ENCODE data around the gene PLAA. TPM values are rescaled to one million over a fixed set of nuclear protein-coding genes. Genes with fewer than 3 reads are reported as not detected.

The PLAA gene
- total RNA-seq, 1 donor from 2014 or later, result 41.3 TPM

GRCh38 chr9:26940779-26941178 is 6.3 kb downstream of the PLAA start:
- Histone ChIP-seq H4K20me1 (ENCODE audit: insufficient read depth, low read length) (peaks cover 72% of the 10 kb centered on the region), H3K4me2 (ENCODE audit: low read length) (no peak overlapping the region), H3K79me2 (ENCODE audit: insufficient read depth, low read length) (peaks cover 99% of the 10 kb centered on the region), H3K4me1 (ENCODE audit: insufficient read depth, low read length) (peaks cover 4% of the 10 kb centered on the region), H3K9me3 (ENCODE audit: insufficient read depth, low read depth, low read length) (no peaks in the 10 kb centered on the region), H2AFZ (ENCODE audit: low read depth, low read length) (no peak overlapping the region), H3K9ac (ENCODE audit: low read length) (no peak overlapping the region), H3K36me3 (ENCODE audit: insufficient read depth, low read length) (no peaks in the 10 kb centered on the region), H3K4me3 (ENCODE audit: insufficient read depth, low read depth, low read length) (no peak overlapping the region), H3K27me3 (ENCODE audit: insufficient read depth, low read length) (no peaks in the 10 kb centered on the region), H3K27ac (ENCODE audit: low read depth, low read length) (no peak overlapping the region)
- Mint-ChIP-seq H3K27ac (ENCODE audit: unreplicated experiment) (no peak overlapping the region), H3K4me1 (ENCODE audit: low read depth, unreplicated experiment) (peaks cover 20% of the 10 kb centered on the region), H3K36me3 (ENCODE audit: low read depth, unreplicated experiment) (peaks cover 3% of the 10 kb centered on the region), H3K9me3 (ENCODE audit: unreplicated experiment) (peaks cover 3% of the 10 kb centered on the region), H3K4me3 (ENCODE audit: unreplicated experiment) (no peak overlapping the region), H3K27me3 (ENCODE audit: low read depth, unreplicated experiment) (no peaks in the 10 kb centered on the region)
- no peak for FAIRE-seq
- no peak for DNase-seq (ENCODE audit: low read depth)
- TF ChIP-seq, protein P1, sequence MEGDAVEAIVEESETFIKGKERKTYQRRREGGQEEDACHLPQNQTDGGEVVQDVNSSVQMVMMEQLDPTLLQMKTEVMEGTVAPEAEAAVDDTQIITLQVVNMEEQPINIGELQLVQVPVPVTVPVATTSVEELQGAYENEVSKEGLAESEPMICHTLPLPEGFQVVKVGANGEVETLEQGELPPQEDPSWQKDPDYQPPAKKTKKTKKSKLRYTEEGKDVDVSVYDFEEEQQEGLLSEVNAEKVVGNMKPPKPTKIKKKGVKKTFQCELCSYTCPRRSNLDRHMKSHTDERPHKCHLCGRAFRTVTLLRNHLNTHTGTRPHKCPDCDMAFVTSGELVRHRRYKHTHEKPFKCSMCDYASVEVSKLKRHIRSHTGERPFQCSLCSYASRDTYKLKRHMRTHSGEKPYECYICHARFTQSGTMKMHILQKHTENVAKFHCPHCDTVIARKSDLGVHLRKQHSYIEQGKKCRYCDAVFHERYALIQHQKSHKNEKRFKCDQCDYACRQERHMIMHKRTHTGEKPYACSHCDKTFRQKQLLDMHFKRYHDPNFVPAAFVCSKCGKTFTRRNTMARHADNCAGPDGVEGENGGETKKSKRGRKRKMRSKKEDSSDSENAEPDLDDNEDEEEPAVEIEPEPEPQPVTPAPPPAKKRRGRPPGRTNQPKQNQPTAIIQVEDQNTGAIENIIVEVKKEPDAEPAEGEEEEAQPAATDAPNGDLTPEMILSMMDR (IDR thresholded peaks at IDR 0.05; ENCODE audit: insufficient read depth, low read depth, low read length), result no peak
- no peak for TF ChIP-seq EZH2 (IDR thresholded peaks at IDR 0.05; ENCODE audit: insufficient read depth, low read length)

- Histone ChIP-seq H3K4me2 (ENCODE audit: low read length) (no peak overlapping the region), H2AFZ (ENCODE audit: low read depth, low read length) (no peak overlapping the region), H3K9ac (ENCODE audit: low read length) (no peak overlapping the region), H3K27ac (ENCODE audit: low read depth, low read length) (no peak overlapping the region), H3K9me3 (ENCODE audit: insufficient read depth, low read depth, low read length) (no peaks in the 10 kb centered on the region), H3K4me1 (ENCODE audit: insufficient read depth, low read length) (no peaks in the 10 kb centered on the region), H3K79me2 (ENCODE audit: insufficient read depth, low read length) (peaks cover 99% of the 10 kb centered on the region), H3K4me3 (ENCODE audit: insufficient read depth, low read depth, low read length) (no peak overlapping the region), H4K20me1 (ENCODE audit: insufficient read depth, low read length) (peaks cover 68% of the 10 kb centered on the region), H3K27me3 (ENCODE audit: insufficient read depth, low read length) (no peaks in the 10 kb centered on the region), H3K36me3 (ENCODE audit: insufficient read depth, low read length) (no peaks in the 10 kb centered on the region)
- Mint-ChIP-seq H3K27me3 (ENCODE audit: low read depth, unreplicated experiment) (no peaks in the 10 kb centered on the region), H3K4me3 (ENCODE audit: unreplicated experiment) (no peak overlapping the region), H3K27ac (ENCODE audit: unreplicated experiment) (no peak overlapping the region), H3K36me3 (ENCODE audit: low read depth, unreplicated experiment) (peaks cover 3% of the 10 kb centered on the region), H3K9me3 (ENCODE audit: unreplicated experiment) (peaks cover 3% of the 10 kb centered on the region), H3K4me1 (ENCODE audit: low read depth, unreplicated experiment) (peaks cover 16% of the 10 kb centered on the region)
- FAIRE-seq, result no peak
- no peak for TF ChIP-seq EZH2 (IDR thresholded peaks at IDR 0.05; ENCODE audit: insufficient read depth, low read length)
- TF ChIP-seq, protein P1 (IDR thresholded peaks at IDR 0.05; ENCODE audit: insufficient read depth, low read depth, low read length), result no peak
- DNase-seq (ENCODE audit: low read depth), result no peak
These were observed 6.9 kb downstream of the PLAA start for GRCh38 chr9:26939955-26940711.

DNA sequence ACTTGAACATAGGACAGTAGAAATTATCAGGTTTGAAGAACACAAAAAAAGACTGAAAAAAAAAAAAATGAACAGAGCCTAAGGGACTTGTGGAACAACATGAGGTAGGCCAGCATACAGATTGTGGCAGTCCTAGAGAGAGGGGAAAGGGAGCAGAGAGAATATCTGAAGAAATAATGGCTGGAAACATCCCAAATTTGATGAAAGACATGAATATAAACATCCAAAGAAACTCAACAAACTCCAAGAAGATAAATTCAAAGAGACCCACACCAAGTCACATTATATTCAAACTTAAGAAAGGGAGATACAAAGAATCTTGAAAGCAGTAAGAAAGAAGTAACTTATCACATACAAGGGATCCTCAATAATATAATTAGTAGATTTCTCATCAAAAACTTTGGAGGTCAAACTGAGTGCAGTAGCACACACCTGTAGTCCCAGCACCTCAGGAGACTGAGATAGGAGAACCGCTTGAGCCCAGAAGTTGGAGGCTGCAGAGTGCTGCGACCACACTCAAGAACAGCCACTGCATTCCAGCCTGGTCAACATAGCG is 9.1 kb downstream of the PLAA start:
- Mint-ChIP-seq H3K36me3 (ENCODE audit: low read depth, unreplicated experiment) (peaks cover 3% of the 10 kb centered on the region), H3K4me3 (ENCODE audit: unreplicated experiment) (no peak overlapping the region), H3K27ac (ENCODE audit: unreplicated experiment) (no peak overlapping the region), H3K27me3 (ENCODE audit: low read depth, unreplicated experiment) (no peaks in the 10 kb centered on the region), H3K9me3 (ENCODE audit: unreplicated experiment) (peaks cover 3% of the 10 kb centered on the region), H3K4me1 (ENCODE audit: low read depth, unreplicated experiment) (peaks cover 7% of the 10 kb centered on the region)
- no peaks in the 10 kb centered on the region for H3K4me1 ChIP-seq (ENCODE audit: insufficient read depth, low read length)
- peaks cover 62% of the 10 kb centered on the region for H4K20me1 ChIP-seq (ENCODE audit: insufficient read depth, low read length)
- no peak overlapping the region for H2AFZ ChIP-seq (ENCODE audit: low read depth, low read length)
- no peak for FAIRE-seq
- H3K9ac ChIP-seq (ENCODE audit: low read length), result no peak overlapping the region
- no peaks in the 10 kb centered on the region for H3K9me3 ChIP-seq (ENCODE audit: insufficient read depth, low read depth, low read length)
- no peaks in the 10 kb centered on the region for H3K36me3 ChIP-seq (ENCODE audit: insufficient read depth, low read length)
- no peak for TF ChIP-seq EZH2 (IDR thresholded peaks at IDR 0.05; ENCODE audit: insufficient read depth, low read length)
- H3K4me3 ChIP-seq (ENCODE audit: insufficient read depth, low read depth, low read length), result no peak overlapping the region
- no peak overlapping the region for H3K4me2 ChIP-seq (ENCODE audit: low read length)
- H3K79me2 ChIP-seq (ENCODE audit: insufficient read depth, low read length), result peaks cover 92% of the 10 kb centered on the region
- H3K27me3 ChIP-seq (ENCODE audit: insufficient read depth, low read length), result no peaks in the 10 kb centered on the region
- no peak for DNase-seq (ENCODE audit: low read depth)
- H3K27ac ChIP-seq (ENCODE audit: low read depth, low read length), result no peak overlapping the region
